ENCODE results near the gene FOXP1. TPM values are rescaled to one million over a fixed set of nuclear protein-coding genes. Genes with fewer than 3 reads are reported as not detected.

Gene FOXP1
- total and polyA plus RNA-seq, 9 of the 15 experiments (the other 6 are each of a cell fraction or from before 2014, with no cell fraction given), result 7.7 to 34.5 (median 13.7) TPM

- DNase-seq (ENCODE audit: extremely low read depth in 1 of 4, low spot score in 3 of 4), result no peak
- no peak for FAIRE-seq
- Histone ChIP-seq H3K36me3 (ENCODE audit: control insufficient read depth, insufficient read depth, low read length) (peaks cover 59% of the 10 kb centered on the region; the same call in 1 of the 3 replicates), H3K9ac (ENCODE audit: insufficient read depth in 1 of 2, low read depth in 2 of 2, low read length in 2 of 2) (no peak overlapping the region), H4K20me1 (replicated peaks; ENCODE audit: control insufficient read depth, insufficient read depth, low read length) (no peaks in the 10 kb centered on the region), H3K79me2 (ENCODE audit: control insufficient read depth, insufficient read depth, low read length) (no peaks in the 10 kb centered on the region), H3K9me1 (ENCODE audit: control insufficient read depth, insufficient read depth, low read length) (no peaks in the 10 kb centered on the region), H3K4me1 (replicated peaks in 1 of 2; ENCODE audit: control insufficient read depth in 2 of 2, insufficient read depth in 2 of 2, low read length in 2 of 2) (no peaks in the 10 kb centered on the region), H3K4me2 (ENCODE audit: insufficient read depth, low read length) (no peak overlapping the region), H3K9me3 (replicated peaks; ENCODE audit: control insufficient read depth, insufficient read depth, low read depth, low read length) (no peaks in the 10 kb centered on the region), H3K27ac (ENCODE audit: extremely low read depth, low read depth, low read length) (no peak overlapping the region), H3K4me3 (no peak overlapping the region), H2AFZ (ENCODE audit: low read depth, low read length) (no peak overlapping the region), H3K27me3 (ENCODE audit: control insufficient read depth in 2 of 2, insufficient read depth in 2 of 2, low read length in 2 of 2) (no peaks in the 10 kb centered on the region)
- POLR2A ChIA-PET, result interaction anchor here (0.6 kb wide), 1 partner anchor 447 kb away, joined by 4 read pairs; no protein-coding TSS in a partner anchor
- in situ Hi-C loops (cut with MboI), result no loop called here
- CTCF ChIA-PET (ENCODE audit: low intra/inter-chr PET ratio), result no interaction called here
- ATAC-seq, result no peak
- intact Hi-C loops (cut with micrococcal nuclease), result no loop called here
- TF ChIP-seq SRSF1 (IDR thresholded peaks at IDR 0.05; ENCODE audit: low read depth, low read length) (no peak), MCM2 (IDR thresholded peaks at IDR 0.05; ENCODE audit: low read depth) (no peak), FOXO4 (CRISPR knock-in tag; IDR thresholded peaks at IDR 0.05) (no peak), ZNF134 (CRISPR knock-in tag; conservative IDR thresholded peaks at IDR 0.05) (no peak), MBD1 (CRISPR knock-in tag; IDR thresholded peaks at IDR 0.05) (no peak), ESRRB (CRISPR knock-in tag; IDR thresholded peaks at IDR 0.05; ENCODE audit: borderline replicate concordance) (no peak), THRAP3 (IDR thresholded peaks at IDR 0.05; ENCODE audit: borderline replicate concordance) (no peak), ZFP30 (CRISPR knock-in tag; IDR thresholded peaks at IDR 0.05; ENCODE audit: borderline replicate concordance) (no peak), MBD2 (IDR thresholded peaks at IDR 0.05; ENCODE audit: borderline replicate concordance, low read depth) (no peak), ZNF583 (CRISPR knock-in tag; IDR thresholded peaks at IDR 0.05) (no peak), IFI16 (CRISPR knock-in tag; IDR thresholded peaks at IDR 0.05) (no peak)
- TF ChIP-seq, protein P1, sequence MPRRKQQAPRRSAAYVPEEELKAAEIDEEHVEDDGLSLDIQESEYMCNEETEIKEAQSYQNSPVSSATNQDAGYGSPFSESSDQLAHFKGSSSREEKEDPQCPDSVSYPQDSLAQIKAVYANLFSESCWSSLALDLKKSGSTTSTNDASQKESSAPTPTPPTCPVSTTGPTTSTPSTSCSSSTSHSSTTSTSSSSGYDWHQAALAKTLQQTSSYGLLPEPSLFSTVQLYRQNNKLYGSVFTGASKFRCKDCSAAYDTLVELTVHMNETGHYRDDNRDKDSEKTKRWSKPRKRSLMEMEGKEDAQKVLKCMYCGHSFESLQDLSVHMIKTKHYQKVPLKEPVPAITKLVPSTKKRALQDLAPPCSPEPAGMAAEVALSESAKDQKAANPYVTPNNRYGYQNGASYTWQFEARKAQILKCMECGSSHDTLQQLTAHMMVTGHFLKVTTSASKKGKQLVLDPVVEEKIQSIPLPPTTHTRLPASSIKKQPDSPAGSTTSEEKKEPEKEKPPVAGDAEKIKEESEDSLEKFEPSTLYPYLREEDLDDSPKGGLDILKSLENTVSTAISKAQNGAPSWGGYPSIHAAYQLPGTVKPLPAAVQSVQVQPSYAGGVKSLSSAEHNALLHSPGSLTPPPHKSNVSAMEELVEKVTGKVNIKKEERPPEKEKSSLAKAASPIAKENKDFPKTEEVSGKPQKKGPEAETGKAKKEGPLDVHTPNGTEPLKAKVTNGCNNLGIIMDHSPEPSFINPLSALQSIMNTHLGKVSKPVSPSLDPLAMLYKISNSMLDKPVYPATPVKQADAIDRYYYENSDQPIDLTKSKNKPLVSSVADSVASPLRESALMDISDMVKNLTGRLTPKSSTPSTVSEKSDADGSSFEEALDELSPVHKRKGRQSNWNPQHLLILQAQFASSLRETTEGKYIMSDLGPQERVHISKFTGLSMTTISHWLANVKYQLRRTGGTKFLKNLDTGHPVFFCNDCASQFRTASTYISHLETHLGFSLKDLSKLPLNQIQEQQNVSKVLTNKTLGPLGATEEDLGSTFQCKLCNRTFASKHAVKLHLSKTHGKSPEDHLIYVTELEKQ (CRISPR knock-in tag; IDR thresholded peaks at IDR 0.05), result no peak
- TF ChIP-seq, protein P2, sequence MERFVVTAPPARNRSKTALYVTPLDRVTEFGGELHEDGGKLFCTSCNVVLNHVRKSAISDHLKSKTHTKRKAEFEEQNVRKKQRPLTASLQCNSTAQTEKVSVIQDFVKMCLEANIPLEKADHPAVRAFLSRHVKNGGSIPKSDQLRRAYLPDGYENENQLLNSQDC (CRISPR knock-in tag; IDR thresholded peaks at IDR 0.05), result no peak
- WGBS (ENCODE audit: insufficient coverage, low coverage, missing lambda C conversion rate), result 77% methylated on average over 6 of the region's 6 CpGs
- BruUV-seq (replicated peaks), result no TSS peak
Measured at GRCh38 chr3:70981231-70981880, 602.2 kb downstream of the FOXP1 start.
